NCI-H2107 treated with DMSO at 0.1 percent for 48 hours (cell line): ENCODE data around the gene GLTP.
"Not testable (repeated sequence)": the region's sequence is repeated elsewhere in the genome, so short reads cannot be mapped to it uniquely, and the experiment has no call there.

Experiments
- DNase-seq: peaks from one replicate; lab custom pipeline; 2025; ENCODE audit not compliant: unreplicated experiment; lab: John Stamatoyannopoulos, UW

The GLTP gene

GRCh38 chr12:109905301-109905700 is 25.0 kb upstream of the GLTP start:
- DNase-seq: no peak

- DNase-seq: no peak
These were observed 22.6 kb upstream of the GLTP start for GRCh38 chr12:109902891-109903418.

GRCh38 chr12:109900752-109901580 is 20.6 kb upstream of the GLTP start:
- no peak for DNase-seq

GRCh38 chr12:109899783-109900751 is 19.7 kb upstream of the GLTP start, which contains the start of gene TCHP:
TCHP (plus strand) TSS chr12:109900274; CDS start chr12:109903027, 2,753 bp downstream.
- peak; percentile 84 for DNase-seq

- not testable (repeated sequence) for DNase-seq
These were observed 19.0 kb upstream of the GLTP start for GRCh38 chr12:109899345-109899744.

GRCh38 chr12:109897029-109897428 is 16.7 kb upstream of the GLTP start:
- DNase-seq: no peak

- DNase-seq: no peak
These were observed 15.8 kb upstream of the GLTP start for GRCh38 chr12:109896188-109896587.

- no peak for DNase-seq
These were observed 14.6 kb upstream of the GLTP start for GRCh38 chr12:109894939-109895338.

- no peak for DNase-seq
These were observed 13.1 kb upstream of the GLTP start for GRCh38 chr12:109893261-109893995.

GRCh38 chr12:109892748-109893147 is 12.4 kb upstream of the GLTP start:
- DNase-seq: no peak

- no peak for DNase-seq
These were observed 11.9 kb upstream of the GLTP start for GRCh38 chr12:109892165-109892715.

GRCh38 chr12:109891731-109892130 is 11.4 kb upstream of the GLTP start:
- DNase-seq: not testable (repeated sequence)

- no peak for DNase-seq
These were observed 10.4 kb upstream of the GLTP start for GRCh38 chr12:109890620-109891170.

- DNase-seq: no peak
These were observed 8.1 kb upstream of the GLTP start for GRCh38 chr12:109888179-109889020.

- no peak for DNase-seq
These were observed 5.3 kb upstream of the GLTP start for GRCh38 chr12:109885616-109886015.

- no peak for DNase-seq
These were observed 3.1 kb upstream of the GLTP start for GRCh38 chr12:109883461-109883860.

GRCh38 chr12:109881752-109882151 is 1.4 kb upstream of the GLTP start:
- no peak for DNase-seq

- DNase-seq: no peak
These were observed 597 bp upstream of the GLTP start for GRCh38 chr12:109880938-109881337.

GRCh38 chr12:109879351-109880042 is 844 bp downstream of the GLTP start:
- no peak for DNase-seq
